HEK293T (cell line): ENCODE measurements around the gene GAB4.
A peak's percentile ranks its signal among the peaks of the same experiment; 100 is the strongest.

Experiments used
- CTCF ChIA-PET: fragments of 350-600 bp; formaldehyde crosslinking; extraction: SDS; loops from one replicate; lab custom pipeline; 2021; ENCODE audit warnings: antibody characterized with exemption, inconsistent platforms; lab: Yijun Ruan, JAX
- POLR2A ChIA-PET: fragments of 350-600 bp; formaldehyde crosslinking; extraction: SDS; loops from one replicate; lab custom pipeline; 2020; ENCODE audit warnings: antibody characterized with exemption, inconsistent platforms; lab: Yijun Ruan, JAX
- DNase-seq: peaks from one replicate; pipeline ENCODE4 v3.0.0; 2012; ENCODE audit warnings: mixed read lengths; ENCODE audit errors: extremely low spot score
- ARNT ChIP-seq: fragments of 450-650 bp; IDR thresholded peaks from 2 replicates; pipeline ENCODE4 v1.6.1; 2017; ENCODE audit warnings: mild to moderate bottlenecking
- BHLHE40 ChIP-seq: fragments of 450-650 bp; IDR thresholded peaks from 2 replicates; pipeline ENCODE4 v1.6.1; 2016; ENCODE audit warnings: mild to moderate bottlenecking, moderate library complexity, borderline replicate concordance
- CTBP1 ChIP-seq: fragments of 450-650 bp; IDR thresholded peaks from 2 replicates; pipeline ENCODE4 v1.6.1; 2016; ENCODE audit warnings: borderline replicate concordance
- ELF4 ChIP-seq: fragments of 450-650 bp; IDR thresholded peaks from 2 replicates; pipeline ENCODE4 v1.6.1; 2017; ENCODE audit warnings: antibody characterized with exemption
- FOXA1 ChIP-seq: fragments of 450-650 bp; IDR thresholded peaks from 2 replicates; pipeline ENCODE4 v1.6.1; 2016; ENCODE audit warnings: mild to moderate bottlenecking
- FOXK2 ChIP-seq: fragments of 450-650 bp; IDR thresholded peaks from 2 replicates; pipeline ENCODE4 v1.6.1; 2016; ENCODE audit warnings: mild to moderate bottlenecking
- FOXM1 ChIP-seq: fragments of 450-650 bp; IDR thresholded peaks from 2 replicates; pipeline ENCODE4 v1.6.1; 2017; ENCODE audit warnings: mild to moderate bottlenecking, borderline replicate concordance
- HDGF ChIP-seq: fragments of 450-650 bp; IDR thresholded peaks from 2 replicates; pipeline ENCODE4 v1.6.1; 2017; ENCODE audit warnings: antibody characterized with exemption, borderline replicate concordance
- L3MBTL2 ChIP-seq: fragments of 450-650 bp; conservative IDR thresholded peaks from 2 replicates; pipeline ENCODE4 v1.6.1; 2016; ENCODE audit warnings: mild to moderate bottlenecking
- LEF1 ChIP-seq: fragments of 450-650 bp; IDR thresholded peaks from 2 replicates; pipeline ENCODE4 v1.6.1; 2017; ENCODE audit warnings: mild to moderate bottlenecking, borderline replicate concordance
- NFRKB ChIP-seq: fragments of 450-650 bp; IDR thresholded peaks from 2 replicates; pipeline ENCODE4 v1.6.1; 2016; ENCODE audit warnings: mild to moderate bottlenecking, moderate library complexity
- SP1 ChIP-seq: fragments of 450-650 bp; IDR thresholded peaks from 2 replicates; pipeline ENCODE4 v1.6.1; 2017
- SUZ12 ChIP-seq: fragments of 450-650 bp; IDR thresholded peaks from 2 replicates; pipeline ENCODE4 v1.6.1; 2016; ENCODE audit warnings: mild to moderate bottlenecking
- TARDBP ChIP-seq: fragments of 450-650 bp; IDR thresholded peaks from 2 replicates; pipeline ENCODE4 v1.6.1; 2016
- ZNF384 ChIP-seq: fragments of 450-650 bp; IDR thresholded peaks from 2 replicates; pipeline ENCODE4 v1.6.1; 2016
- TF ChIP-seq, protein P1 (sequence below): fragments of 450-650 bp; IDR thresholded peaks from 2 replicates; pipeline ENCODE4 v1.6.1; 2016

Gene GAB4

DNA sequence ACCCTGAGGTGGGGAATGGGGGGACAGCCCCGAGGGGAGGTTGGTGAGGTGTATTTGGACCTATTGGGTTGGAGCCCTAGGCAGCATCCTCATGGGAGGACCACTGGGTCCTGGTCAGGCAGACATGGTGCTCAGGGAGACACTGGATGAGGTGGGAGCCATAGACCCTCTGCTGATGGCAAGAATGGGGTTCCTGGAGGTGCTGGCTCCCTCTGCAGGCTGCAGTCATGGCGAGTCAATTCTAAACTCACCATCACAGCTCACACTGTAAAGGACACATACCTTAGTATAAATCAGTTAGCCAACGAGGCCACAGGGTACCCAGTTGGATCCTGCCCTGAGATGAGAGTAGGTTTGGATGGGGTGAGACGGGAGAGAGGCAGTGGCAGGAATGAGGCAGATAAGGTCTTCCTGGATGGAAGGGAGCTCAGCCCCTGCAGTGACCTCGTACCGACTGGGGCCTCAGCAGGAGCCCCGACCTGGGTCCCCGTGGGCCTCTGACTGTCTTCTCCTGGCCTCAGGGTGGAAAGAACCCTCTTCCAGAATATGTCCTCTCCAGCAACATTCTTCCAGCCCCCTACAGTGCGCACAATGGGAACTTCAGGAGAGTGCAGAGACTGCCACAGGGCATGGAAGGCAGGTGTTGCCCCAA lies 1.7 kb upstream of the GAB4 start:
- no peak for DNase-seq
- POLR2A ChIA-PET, result no interaction called here
- TF ChIP-seq HDGF (no peak), LEF1 (no peak), BHLHE40 (no peak), ZNF384 (no peak), CTBP1 (no peak), FOXM1 (no peak), ARNT (no peak), SUZ12 (no peak)
- CTCF ChIA-PET, result no interaction called here

DNA sequence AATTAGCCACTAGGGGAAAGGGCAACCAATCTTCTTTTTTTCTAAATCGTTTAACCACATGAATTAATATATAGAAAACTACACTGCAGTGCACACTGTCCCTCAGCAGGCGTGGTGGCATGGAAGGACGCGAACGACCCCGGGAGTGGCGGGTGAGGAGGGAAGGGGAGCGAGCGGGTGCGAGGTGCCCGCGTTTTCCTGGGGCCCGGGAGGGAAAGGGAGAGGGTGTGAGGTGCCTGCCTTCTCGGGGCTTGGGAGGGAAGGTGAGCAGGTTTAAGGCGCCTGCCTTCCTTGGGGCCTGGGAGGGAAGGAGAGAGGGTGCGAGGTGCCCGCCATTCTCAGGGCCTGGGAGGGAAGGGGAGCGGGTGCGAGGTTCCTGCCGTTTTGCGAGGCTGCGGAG lies 765 bp downstream of the GAB4 start:
- TF ChIP-seq FOXA1 (no peak), TARDBP (no peak), FOXM1 (no peak), ZNF384 (no peak), HDGF (no peak), CTBP1 (no peak), LEF1 (no peak), SP1 (no peak)
- TF ChIP-seq, protein P1, sequence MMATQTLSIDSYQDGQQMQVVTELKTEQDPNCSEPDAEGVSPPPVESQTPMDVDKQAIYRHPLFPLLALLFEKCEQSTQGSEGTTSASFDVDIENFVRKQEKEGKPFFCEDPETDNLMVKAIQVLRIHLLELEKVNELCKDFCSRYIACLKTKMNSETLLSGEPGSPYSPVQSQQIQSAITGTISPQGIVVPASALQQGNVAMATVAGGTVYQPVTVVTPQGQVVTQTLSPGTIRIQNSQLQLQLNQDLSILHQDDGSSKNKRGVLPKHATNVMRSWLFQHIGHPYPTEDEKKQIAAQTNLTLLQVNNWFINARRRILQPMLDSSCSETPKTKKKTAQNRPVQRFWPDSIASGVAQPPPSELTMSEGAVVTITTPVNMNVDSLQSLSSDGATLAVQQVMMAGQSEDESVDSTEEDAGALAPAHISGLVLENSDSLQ, result no peak
- POLR2A ChIA-PET, result no interaction called here
- peak; percentile 6 for DNase-seq
- CTCF ChIA-PET, result no interaction called here

GRCh38 chr22:16989915-16990314 lies 18.1 kb downstream of the GAB4 start:
- ChIA-PET CTCF (no interaction called here), POLR2A (no interaction called here)
- no peak for TF ChIP-seq BHLHE40
- no peak for TF ChIP-seq NFRKB
- TF ChIP-seq FOXA1, result no peak
- TF ChIP-seq ZNF384, result no peak
- TF ChIP-seq L3MBTL2, result no peak
- TF ChIP-seq SUZ12, result no peak
- no peak for TF ChIP-seq CTBP1
- TF ChIP-seq FOXK2, result no peak
- no peak for TF ChIP-seq SP1
- no peak for TF ChIP-seq TARDBP
- TF ChIP-seq ARNT, result no peak
- no peak for DNase-seq

- ChIA-PET POLR2A (no interaction called here), CTCF (no interaction called here)
- DNase-seq, result no peak
- TF ChIP-seq ZNF384 (no peak), CTBP1 (no peak), ARNT (no peak), L3MBTL2 (no peak), FOXK2 (no peak), TARDBP (no peak), ELF4 (no peak), FOXA1 (no peak), HDGF (no peak), LEF1 (no peak), SP1 (no peak), FOXM1 (no peak), NFRKB (no peak), SUZ12 (no peak), BHLHE40 (no peak)
- TF ChIP-seq, protein P1, result no peak
These were observed 19.8 kb downstream of the GAB4 start for GRCh38 chr22:16988257-16988656.

- TF ChIP-seq HDGF, result no peak
- no peak for TF ChIP-seq NFRKB
- TF ChIP-seq, protein P1, result no peak
- no peak for DNase-seq
- POLR2A ChIA-PET, result no interaction called here
- CTCF ChIA-PET, result no interaction called here
These were observed 20.2 kb downstream of the GAB4 start for GRCh38 chr22:16987822-16988221.

DNA sequence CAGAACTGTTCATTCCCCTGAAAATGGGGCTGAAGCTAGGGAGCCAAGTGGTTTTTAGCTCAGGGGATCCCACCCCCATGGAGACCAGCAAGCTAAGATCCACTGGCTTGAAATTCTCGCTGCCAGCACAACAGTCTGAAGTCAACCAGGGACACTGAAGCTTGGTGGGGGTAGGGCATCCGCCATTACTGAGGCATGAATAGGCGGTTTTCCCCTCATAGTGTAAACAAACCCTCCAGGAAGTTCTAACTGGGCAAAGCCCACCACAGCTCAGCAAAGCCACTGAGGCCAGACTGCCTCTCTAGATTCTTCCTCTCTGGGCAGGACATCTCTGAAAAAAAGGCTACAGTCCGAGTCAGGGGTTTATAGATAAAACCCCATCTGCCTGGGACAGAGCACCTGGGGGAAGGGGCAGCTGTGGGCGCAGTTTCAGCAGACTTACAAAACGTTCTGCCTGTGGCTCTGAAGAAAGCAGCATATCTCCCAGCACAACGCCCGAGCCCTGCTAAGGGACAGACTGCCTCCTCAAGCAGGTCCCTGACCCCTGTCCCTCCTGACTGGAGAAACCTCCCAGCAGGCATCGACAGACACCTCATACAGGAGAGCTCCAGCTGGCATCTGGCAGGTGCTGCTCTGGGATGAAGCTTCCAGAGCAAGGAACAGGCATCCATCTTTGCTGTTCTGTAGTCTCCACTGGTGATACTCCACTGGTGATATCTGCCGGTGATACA lies 32.7 kb downstream of the GAB4 start:
- ChIA-PET CTCF (interaction anchor here (0.6 kb wide), 1 partner anchor 134 kb away, joined by 4 read pairs; no protein-coding TSS in a partner anchor), POLR2A (no interaction called here)
- no peak for DNase-seq
- no peak for TF ChIP-seq NFRKB
- TF ChIP-seq SUZ12, result no peak
- TF ChIP-seq, protein P1, result no peak
- no peak for TF ChIP-seq BHLHE40
- no peak for TF ChIP-seq CTBP1
